Astrocyte of the spinal cord (primary cell): ENCODE results near the gene TRMT2A.

Experiments
- DNase-seq: peaks from one replicate; pipeline ENCODE4 v3.0.0; 2011; ENCODE audit warnings: low read depth, low spot score
- H3K4me3 ChIP-seq: 2 replicates; pipeline ENCODE4 v1.5.1; 2011; ENCODE audit warnings: low read depth, mild to moderate bottlenecking, low read length, moderate library complexity
- in situ Hi-C: cut with HindIII; loops from 2 replicates; pipeline ENCODE4 v1.10.0; 2017; ENCODE audit warnings: low sequenced_read_pairs
- TF ChIP-seq, protein P1 (sequence below): IDR thresholded peaks from 2 replicates; pipeline ENCODE4 v1.5.1; 2012; ENCODE audit warnings: low read depth, mild to moderate bottlenecking, low read length, inconsistent platforms

TRMT2A gene

GRCh38 chr22:20148414-20148813 is 31.4 kb upstream of the TRMT2A start:
- H3K4me3 ChIP-seq, result no peak overlapping the region
- no peak for DNase-seq
- in situ Hi-C loops, result no loop called here
- TF ChIP-seq, protein P1, sequence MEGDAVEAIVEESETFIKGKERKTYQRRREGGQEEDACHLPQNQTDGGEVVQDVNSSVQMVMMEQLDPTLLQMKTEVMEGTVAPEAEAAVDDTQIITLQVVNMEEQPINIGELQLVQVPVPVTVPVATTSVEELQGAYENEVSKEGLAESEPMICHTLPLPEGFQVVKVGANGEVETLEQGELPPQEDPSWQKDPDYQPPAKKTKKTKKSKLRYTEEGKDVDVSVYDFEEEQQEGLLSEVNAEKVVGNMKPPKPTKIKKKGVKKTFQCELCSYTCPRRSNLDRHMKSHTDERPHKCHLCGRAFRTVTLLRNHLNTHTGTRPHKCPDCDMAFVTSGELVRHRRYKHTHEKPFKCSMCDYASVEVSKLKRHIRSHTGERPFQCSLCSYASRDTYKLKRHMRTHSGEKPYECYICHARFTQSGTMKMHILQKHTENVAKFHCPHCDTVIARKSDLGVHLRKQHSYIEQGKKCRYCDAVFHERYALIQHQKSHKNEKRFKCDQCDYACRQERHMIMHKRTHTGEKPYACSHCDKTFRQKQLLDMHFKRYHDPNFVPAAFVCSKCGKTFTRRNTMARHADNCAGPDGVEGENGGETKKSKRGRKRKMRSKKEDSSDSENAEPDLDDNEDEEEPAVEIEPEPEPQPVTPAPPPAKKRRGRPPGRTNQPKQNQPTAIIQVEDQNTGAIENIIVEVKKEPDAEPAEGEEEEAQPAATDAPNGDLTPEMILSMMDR, result no peak

DNA sequence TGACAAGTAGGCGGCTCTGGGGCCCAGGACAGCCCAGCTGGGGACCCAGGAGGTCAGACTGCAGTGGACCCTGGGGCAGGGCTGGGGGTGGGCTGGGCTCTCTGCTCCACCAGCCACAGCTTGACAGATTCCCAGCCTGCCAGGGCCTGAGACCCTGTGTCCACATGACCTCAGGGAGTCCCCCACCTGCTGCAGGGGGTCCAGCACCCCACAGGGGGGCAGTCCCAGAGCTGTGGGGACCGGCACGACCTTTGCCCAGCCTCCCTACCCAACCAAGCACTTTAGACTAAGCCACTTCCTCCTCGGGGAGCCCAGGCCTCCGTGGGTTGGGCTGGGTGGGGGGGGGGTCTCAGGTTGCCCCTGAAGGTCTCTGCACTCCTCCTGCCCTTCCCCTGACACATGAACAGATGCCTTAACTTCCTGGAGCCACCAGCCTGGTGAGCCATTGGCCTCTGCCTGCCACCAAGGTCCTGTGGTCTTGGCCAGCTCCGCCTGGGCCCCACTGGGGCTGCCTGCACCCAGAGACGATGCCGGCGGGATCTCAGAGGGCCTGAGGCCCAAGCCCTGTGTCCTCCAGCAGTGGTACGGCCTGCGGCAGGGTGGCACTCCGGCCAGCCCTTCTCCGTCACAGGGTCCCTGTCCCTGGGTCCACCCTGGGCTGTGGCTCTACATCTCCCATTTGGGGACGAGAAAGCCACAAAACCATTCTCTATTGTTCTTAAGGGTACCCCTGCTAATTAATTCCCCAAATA is 30.4 kb upstream of the TRMT2A start:
- no peak for DNase-seq
- no peak overlapping the region for H3K4me3 ChIP-seq
- TF ChIP-seq, protein P1, result no peak
- in situ Hi-C loops, result no loop called here

- no peak overlapping the region for H3K4me3 ChIP-seq
- no peak for DNase-seq
- in situ Hi-C loops, result no loop called here
- TF ChIP-seq, protein P1, result no peak
Measured at GRCh38 chr22:20146777-20147176, 29.8 kb upstream of the TRMT2A start.

- no peak for DNase-seq
- in situ Hi-C loops, result no loop called here
- H3K4me3 ChIP-seq, result no peak overlapping the region
- TF ChIP-seq, protein P1, result no peak
Measured at GRCh38 chr22:20145832-20146223, 28.8 kb upstream of the TRMT2A start.

DNA sequence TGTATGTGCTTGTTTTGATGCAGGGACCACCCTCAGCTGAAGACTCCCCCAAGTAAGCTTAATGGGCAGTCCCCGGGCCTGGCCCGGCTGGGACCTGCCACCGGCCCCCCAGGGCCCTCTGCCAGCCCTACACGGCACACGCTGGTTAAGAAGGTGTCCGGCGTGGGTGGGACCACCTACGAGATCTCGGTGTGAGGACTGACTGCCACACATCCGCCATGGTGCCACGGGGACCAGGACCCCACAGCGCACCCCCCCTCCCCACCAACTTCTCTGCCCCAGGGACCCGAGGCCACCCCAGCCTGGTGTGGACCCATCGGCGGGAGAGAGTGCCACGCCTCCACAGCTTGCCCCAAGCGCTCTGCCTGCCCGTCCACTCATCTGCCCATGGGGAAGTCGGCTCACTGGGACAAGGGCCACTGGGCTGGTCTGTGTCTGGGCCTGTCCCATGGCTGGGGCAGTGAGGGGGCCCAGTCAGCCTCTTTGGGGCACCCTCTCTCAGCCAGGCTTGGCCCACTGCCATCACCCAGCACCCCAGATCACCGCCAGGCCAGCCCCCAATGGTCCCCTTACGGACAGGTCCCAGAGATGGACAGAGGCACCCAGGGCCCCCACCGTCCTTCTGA is 28.3 kb upstream of the TRMT2A start:
- TF ChIP-seq, protein P1, result no peak
- DNase-seq, result no peak
- in situ Hi-C loops, result no loop called here

DNA sequence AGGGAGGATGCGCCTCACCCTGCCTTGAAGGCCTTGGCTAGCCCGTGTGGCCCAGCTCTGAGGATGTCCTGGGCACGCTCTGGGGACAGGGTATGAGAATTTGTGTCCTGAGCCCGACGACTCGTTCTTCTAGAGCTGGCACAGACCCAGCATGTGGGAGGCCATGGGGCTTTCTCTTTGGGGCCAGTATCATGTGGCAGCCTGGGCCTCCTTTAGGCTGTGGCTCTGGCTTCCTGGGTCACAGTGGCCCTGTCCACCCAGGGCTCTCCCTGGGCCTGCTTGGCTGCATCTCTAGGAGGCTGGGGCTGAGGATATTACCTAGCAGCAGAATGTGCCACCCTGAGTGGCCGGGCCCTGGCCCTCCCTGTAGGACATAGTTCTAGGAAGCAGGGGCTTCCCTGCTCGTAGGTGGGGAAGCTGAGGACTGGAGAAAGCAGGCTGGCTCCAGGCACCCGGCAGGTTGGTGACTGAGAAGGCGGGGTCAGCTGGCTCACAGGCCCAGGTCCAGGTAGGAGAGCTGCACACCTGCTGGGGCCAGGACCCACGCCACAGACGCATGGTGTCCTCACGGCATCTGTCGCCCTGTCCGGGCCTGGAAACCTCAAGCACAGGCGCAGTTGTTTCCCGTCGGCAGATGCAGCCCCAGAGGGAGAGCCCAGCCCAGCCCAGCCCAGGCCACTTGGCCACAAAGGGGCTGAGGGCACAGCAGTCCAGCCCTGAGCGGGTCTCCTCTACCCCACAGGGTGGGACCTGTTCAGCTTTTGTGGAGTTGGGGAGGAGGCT is 27.0 kb upstream of the TRMT2A start:
- H3K4me3 ChIP-seq, result no peak overlapping the region
- TF ChIP-seq, protein P1, result no peak
- no peak for DNase-seq
- in situ Hi-C loops, result no loop called here

More for the DNA sequence above, 28.3 kb upstream of the TRMT2A start:
- H3K4me3 ChIP-seq, result no peak overlapping the region
